HepG2 (cell line): ENCODE results near the gene XPC. TPM values are rescaled to one million over a fixed set of nuclear protein-coding genes. Genes with fewer than 3 reads are reported as not detected.

Experiments
- CBX1 ChIP-seq: IDR thresholded peaks from one replicate; pipeline ENCODE4 v1.6.1; 2016; ENCODE audit warnings: antibody characterized with exemption, low read depth
- DMTF1 ChIP-seq: sonication (generic); formaldehyde crosslinking; IDR thresholded peaks from 2 replicates; pipeline ENCODE4 v1.4.0; 2020; ENCODE audit warnings: mild to moderate bottlenecking, missing genetic modification reagents
- HMGA1 ChIP-seq: sonication (generic); formaldehyde crosslinking; conservative IDR thresholded peaks from 2 replicates; pipeline ENCODE4 v1.4.0; 2020; ENCODE audit warnings: missing genetic modification reagents
- IKZF1 ChIP-seq: fragments of 450-650 bp; IDR thresholded peaks from 2 replicates; pipeline ENCODE4 v1.7.1; 2016
- SNAPC4 ChIP-seq: sonication (generic); formaldehyde crosslinking; IDR thresholded peaks from 2 replicates; pipeline ENCODE4 v1.4.0; 2020; ENCODE audit warnings: mild to moderate bottlenecking, missing genetic modification reagents
- SNAPC5 ChIP-seq: sonication (generic); formaldehyde crosslinking; IDR thresholded peaks from 2 replicates; pipeline ENCODE4 v1.8.1; 2023; ENCODE audit warnings: mild to moderate bottlenecking, missing genetic modification reagents, borderline replicate concordance
- TARDBP ChIP-seq: sonication (generic); formaldehyde crosslinking; IDR thresholded peaks from 2 replicates; pipeline ENCODE4 v1.8.0; 2022; ENCODE audit warnings: mild to moderate bottlenecking, missing genetic modification reagents
- ZNF207 ChIP-seq: fragments of 450-650 bp; IDR thresholded peaks from 2 replicates; pipeline ENCODE4 v1.6.1; 2016; ENCODE audit warnings: antibody characterized with exemption, borderline replicate concordance
- ZNF232 ChIP-seq: sonication (generic); formaldehyde crosslinking; IDR thresholded peaks from 2 replicates; pipeline ENCODE4 v1.4.0; 2020; ENCODE audit warnings: missing genetic modification reagents, borderline replicate concordance
- ZNF280D ChIP-seq: sonication (generic); formaldehyde crosslinking; IDR thresholded peaks from 2 replicates; pipeline ENCODE4 v1.5.1; 2020; ENCODE audit warnings: mild to moderate bottlenecking, missing genetic modification reagents
- ZNF3 ChIP-seq: IDR thresholded peaks from 2 replicates; pipeline ENCODE4 v1.7.0; 2017; ENCODE audit warnings: inconsistent platforms
- ZNF362 ChIP-seq: sonication (generic); formaldehyde crosslinking; IDR thresholded peaks from 2 replicates; pipeline ENCODE4 v1.4.0; 2020; ENCODE audit warnings: missing genetic modification reagents, mild to moderate bottlenecking, borderline replicate concordance
- ZNF383 ChIP-seq: sonication (generic); formaldehyde crosslinking; IDR thresholded peaks from 2 replicates; pipeline ENCODE4 v1.4.0; 2020; ENCODE audit warnings: missing genetic modification reagents, mild to moderate bottlenecking, borderline replicate concordance
- ZNF639 ChIP-seq: conservative IDR thresholded peaks from 2 replicates; pipeline ENCODE4 v1.6.1; 2018; ENCODE audit warnings: missing genetic modification reagents
- ZNF746 ChIP-seq: sonication (generic); formaldehyde crosslinking; IDR thresholded peaks from 2 replicates; pipeline ENCODE4 v1.8.0; 2022; ENCODE audit warnings: mild to moderate bottlenecking, missing genetic modification reagents
- polyA plus RNA-seq, 8 experiments: library from polyadenylated mRNA; depleted of rRNA in 3 of 8; stranded (reverse) in 7 of 8; unstranded in 1 of 8; fragments of >200 nt; fragmentation: Illumina TruSeq in 4 of 8; extraction: Trizol in 4 of 8; gene quantifications; 2 replicates each; pipeline versions ENCODE4 v1.2.1 to v1.2.3, GENCODE V29; 2011 to 2016; ENCODE audit warnings: low read depth in 4 of 8, missing spikeins in 1 of 8, mixed read lengths in 1 of 8; ENCODE audit not compliant: insufficient read depth in 1 of 8
- total RNA-seq, 5 experiments: library from RNA; depleted of rRNA; stranded (reverse); fragments of >200 nt; fragmentation: Illumina TruSeq; extraction: Trizol; gene quantifications; 2 replicates each; pipeline ENCODE4 v1.2.3, GENCODE V29; 2016; ENCODE audit warnings: low read depth in 1 of 5

Gene XPC
- total and polyA plus RNA-seq, 2 of the 13 experiments (the other 11 are each of a cell fraction or from before 2014, with no cell fraction given): 9.4 to 24.1 TPM

GRCh38 chr3:14178247-14179113, at the start of gene XPC, which contains the start of gene LSM3 (continued):
- TF ChIP-seq DMTF1: no peak
- TF ChIP-seq IKZF1: no peak
- TF ChIP-seq CBX1: no peak
- no peak for TF ChIP-seq ZNF207
- TF ChIP-seq HMGA1: no peak
- no peak for TF ChIP-seq ZNF639 (CRISPR knock-in tag)
- peak; percentile 72 for TF ChIP-seq TARDBP (CRISPR knock-in tag)
- 0 out of 2 replicates have a peak, but pooled peaks have one; percentile 51 for TF ChIP-seq ZNF362 (CRISPR knock-in tag)
- no peak for TF ChIP-seq ZNF383
- peak; percentile 70; the same call in 1 of the 2 replicates for TF ChIP-seq ZNF280D
- TF ChIP-seq ZNF232 (CRISPR knock-in tag): no peak
- TF ChIP-seq SNAPC4 (CRISPR knock-in tag): 0 out of 2 replicates have a peak, but pooled peaks have one; percentile 33
- no peak for TF ChIP-seq SNAPC5
- TF ChIP-seq ZNF3 (CRISPR knock-in tag): no peak
- peak; percentile 72; the same call in 1 of the 2 replicates for TF ChIP-seq ZNF746 (CRISPR knock-in tag)
